Measurements from ENCODE around the gene DENND10.
"Not testable (repeated sequence)": the region's sequence is repeated elsewhere in the genome, so short reads cannot be mapped to it uniquely, and the experiment has no call there.

Gene DENND10

DNA sequence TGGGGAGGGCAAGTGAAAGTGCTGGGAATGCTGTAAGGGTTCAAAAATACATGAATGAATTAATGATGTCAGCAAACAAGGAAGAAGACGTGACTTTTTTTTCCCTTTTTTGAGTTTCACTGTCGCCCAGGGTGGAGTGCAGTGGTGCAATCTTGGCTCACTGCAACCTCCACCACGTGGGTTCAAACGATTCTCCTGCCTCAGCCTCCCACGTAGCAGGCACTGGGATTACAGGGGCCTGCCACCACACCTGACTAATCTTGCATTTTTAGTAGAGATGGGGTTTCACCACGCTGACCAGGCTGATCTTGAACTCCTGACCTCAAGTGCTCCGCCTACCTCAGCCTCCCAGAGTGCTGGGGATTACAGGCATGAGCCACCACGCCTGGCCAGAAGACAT, 30.0 kb downstream of the DENND10 start:
- no peak overlapping the region for H3K4me3 ChIP-seq (ENCODE audit: low read length)
- no peak for TF ChIP-seq CTCF (IDR thresholded peaks at IDR 0.05; ENCODE audit: insufficient read depth, low read depth, low read length, missing control alignments)
- DNase-seq (ENCODE audit: low read depth), result no peak

DNA sequence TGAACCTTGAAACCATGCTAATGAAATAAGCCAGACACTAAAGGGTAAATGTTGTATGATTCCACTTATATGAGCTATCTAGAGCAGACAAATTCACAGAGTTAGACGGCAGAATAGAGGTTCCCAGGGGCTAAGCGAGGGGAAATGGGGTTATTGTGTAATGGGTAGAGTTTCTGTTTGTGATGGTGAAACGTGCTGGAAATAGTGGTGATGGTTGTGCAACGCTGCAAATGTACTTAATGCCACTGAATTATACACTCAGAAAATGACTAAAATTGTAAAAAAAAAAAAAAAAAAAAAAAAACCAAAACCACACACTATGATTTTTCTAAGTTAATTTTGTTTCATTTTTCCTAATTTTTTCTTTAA, 31.6 kb downstream of the DENND10 start:
- TF ChIP-seq CTCF (IDR thresholded peaks at IDR 0.05; ENCODE audit: insufficient read depth, low read depth, low read length, missing control alignments), result no peak
- H3K4me3 ChIP-seq (ENCODE audit: low read length), result no peak overlapping the region
- DNase-seq (ENCODE audit: low read depth), result no peak

- no peak for DNase-seq (ENCODE audit: low read depth)
- H3K4me3 ChIP-seq (ENCODE audit: low read length), result no peak overlapping the region
- no peak for TF ChIP-seq CTCF (IDR thresholded peaks at IDR 0.05; ENCODE audit: insufficient read depth, low read depth, low read length, missing control alignments)
Observed at GRCh38 chr10:119136084-119136483, 32.2 kb downstream of the DENND10 start.

DNA sequence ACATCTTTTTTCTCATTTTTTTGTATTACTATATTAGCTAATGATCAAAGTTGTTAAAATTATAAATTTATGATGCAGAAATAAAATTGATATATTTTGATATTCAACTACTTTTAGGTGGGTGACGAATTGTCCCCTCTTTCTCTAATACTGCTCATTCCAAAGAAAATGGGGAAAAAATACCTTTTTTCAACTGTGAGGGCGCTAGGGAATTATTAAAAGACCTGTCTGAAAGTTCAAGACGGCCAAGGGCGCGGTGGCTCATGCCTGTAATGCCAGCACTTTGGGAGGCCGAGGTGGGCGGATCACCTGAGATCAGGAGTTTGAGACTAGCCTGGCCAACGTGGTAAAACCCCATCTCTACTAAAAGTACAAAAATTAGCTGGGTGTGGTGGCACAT, 34.0 kb downstream of the DENND10 start:
- not testable (repeated sequence) for H3K4me3 ChIP-seq (ENCODE audit: low read length); DNase-seq (ENCODE audit: low read depth)

GRCh38 chr10:119138346-119139306, 34.7 kb downstream of the DENND10 start:
- TF ChIP-seq CTCF (IDR thresholded peaks at IDR 0.05; ENCODE audit: insufficient read depth, low read depth, low read length, missing control alignments), result no peak
- DNase-seq (ENCODE audit: low read depth), result no peak
- H3K4me3 ChIP-seq (ENCODE audit: low read length), result no peak overlapping the region

GRCh38 chr10:119139464-119140067, 35.7 kb downstream of the DENND10 start:
- TF ChIP-seq CTCF (IDR thresholded peaks at IDR 0.05; ENCODE audit: insufficient read depth, low read depth, low read length, missing control alignments), result peak; percentile 70
- peak; percentile 56 for DNase-seq (ENCODE audit: low read depth)
- no peak overlapping the region for H3K4me3 ChIP-seq (ENCODE audit: low read length)

- DNase-seq (ENCODE audit: low read depth), result no peak
- H3K4me3 ChIP-seq (ENCODE audit: low read length), result no peak overlapping the region
- TF ChIP-seq CTCF (IDR thresholded peaks at IDR 0.05; ENCODE audit: insufficient read depth, low read depth, low read length, missing control alignments), result no peak
Observed at GRCh38 chr10:119140603-119141245, 36.8 kb downstream of the DENND10 start.
